ENCODE measurements around the gene HSD17B4.

DNA sequence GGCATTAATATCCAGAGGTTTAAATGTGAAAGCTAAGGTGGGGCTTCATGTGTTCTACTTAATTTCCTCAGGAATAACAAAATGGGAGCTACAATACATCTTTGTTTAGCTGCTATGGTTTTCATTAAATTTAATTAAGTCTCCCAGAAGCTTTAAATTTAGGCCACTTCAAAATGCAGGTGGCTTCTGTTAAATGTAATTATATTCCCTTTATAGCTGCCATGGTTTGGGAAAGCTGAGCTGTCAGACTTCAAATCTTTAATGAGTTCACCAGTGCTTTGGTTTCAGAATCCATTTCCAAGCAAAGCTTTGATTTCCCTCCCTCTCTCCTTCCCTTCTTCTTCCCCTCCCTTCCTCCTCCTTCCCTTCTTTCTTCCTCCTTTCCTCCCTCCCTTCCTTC is 118.6 kb downstream of the HSD17B4 start:
- TF ChIP-seq, protein P1, sequence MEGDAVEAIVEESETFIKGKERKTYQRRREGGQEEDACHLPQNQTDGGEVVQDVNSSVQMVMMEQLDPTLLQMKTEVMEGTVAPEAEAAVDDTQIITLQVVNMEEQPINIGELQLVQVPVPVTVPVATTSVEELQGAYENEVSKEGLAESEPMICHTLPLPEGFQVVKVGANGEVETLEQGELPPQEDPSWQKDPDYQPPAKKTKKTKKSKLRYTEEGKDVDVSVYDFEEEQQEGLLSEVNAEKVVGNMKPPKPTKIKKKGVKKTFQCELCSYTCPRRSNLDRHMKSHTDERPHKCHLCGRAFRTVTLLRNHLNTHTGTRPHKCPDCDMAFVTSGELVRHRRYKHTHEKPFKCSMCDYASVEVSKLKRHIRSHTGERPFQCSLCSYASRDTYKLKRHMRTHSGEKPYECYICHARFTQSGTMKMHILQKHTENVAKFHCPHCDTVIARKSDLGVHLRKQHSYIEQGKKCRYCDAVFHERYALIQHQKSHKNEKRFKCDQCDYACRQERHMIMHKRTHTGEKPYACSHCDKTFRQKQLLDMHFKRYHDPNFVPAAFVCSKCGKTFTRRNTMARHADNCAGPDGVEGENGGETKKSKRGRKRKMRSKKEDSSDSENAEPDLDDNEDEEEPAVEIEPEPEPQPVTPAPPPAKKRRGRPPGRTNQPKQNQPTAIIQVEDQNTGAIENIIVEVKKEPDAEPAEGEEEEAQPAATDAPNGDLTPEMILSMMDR (IDR thresholded peaks at IDR 0.05): no peak
- no peak for TF ChIP-seq POLR2A (IDR thresholded peaks at IDR 0.05)

All from heart left ventricle (tissue), 13 donors.